Neural progenitor cell (in vitro differentiated cells): ENCODE results near the gene MMP2.

Source experiments
- EZH2 ChIP-seq: fragments of 200-600 bp; sonication (generic); IDR thresholded peaks from 2 replicates; pipeline ENCODE4 v1.6.1; 2017; ENCODE audit warnings: antibody characterized with exemption, mild to moderate bottlenecking, moderate library complexity
- TF ChIP-seq, protein P1 (sequence below): fragments of 200-600 bp; sonication (generic); IDR thresholded peaks from 2 replicates; pipeline ENCODE4 v1.5.1; 2017; ENCODE audit warnings: antibody characterized with exemption, mild to moderate bottlenecking

DNA sequence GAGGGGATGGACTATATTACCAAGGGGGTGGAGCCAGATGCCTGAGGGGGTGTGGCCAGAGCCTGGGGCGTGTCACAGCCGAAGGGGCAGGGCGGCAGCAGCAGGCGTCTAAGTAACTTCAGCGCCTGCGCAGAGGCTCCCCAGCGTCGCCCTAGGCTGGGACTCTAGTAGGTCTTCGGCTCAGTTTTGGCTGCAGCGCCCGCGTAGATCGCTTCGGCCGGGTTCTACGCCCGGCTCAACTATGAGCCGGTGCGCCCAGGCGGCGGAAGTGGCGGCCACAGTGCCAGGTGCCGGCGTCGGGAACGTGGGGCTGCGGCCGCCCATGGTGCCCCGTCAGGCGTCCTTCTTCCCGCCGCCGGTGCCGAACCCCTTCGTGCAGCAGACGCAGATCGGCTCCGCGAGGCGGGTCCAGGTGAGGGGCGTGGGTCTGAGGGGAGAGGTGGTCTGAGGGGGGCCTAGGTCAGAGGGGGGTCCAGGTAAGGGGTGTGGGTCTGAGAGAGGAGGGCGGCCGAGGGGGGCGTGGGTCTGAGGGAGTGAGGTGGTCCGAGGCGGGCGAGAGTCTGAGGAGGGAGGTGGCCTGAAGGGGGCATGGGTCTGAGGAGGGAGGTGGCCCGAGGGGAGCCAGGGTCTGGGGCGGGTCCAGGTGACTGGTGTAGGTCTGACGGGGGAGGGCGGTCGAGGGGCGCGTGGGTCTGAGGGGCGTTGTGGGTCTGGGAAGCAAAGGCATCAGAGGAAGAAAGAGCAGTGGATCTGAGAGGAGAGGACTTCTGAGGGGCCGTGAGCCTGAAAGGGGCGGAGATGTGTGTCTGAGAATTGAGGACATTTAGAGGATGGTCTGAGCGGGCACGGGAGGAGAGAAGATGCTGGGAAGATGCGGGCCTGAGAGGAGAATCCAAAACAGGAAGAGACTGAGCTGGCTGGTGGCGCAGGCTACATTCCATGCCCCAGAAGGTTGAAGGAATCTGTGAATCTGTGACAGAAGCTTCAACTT lies 30.2 kb downstream of the MMP2 start, which contains the start of gene LPCAT2:
- TF ChIP-seq, protein P1, sequence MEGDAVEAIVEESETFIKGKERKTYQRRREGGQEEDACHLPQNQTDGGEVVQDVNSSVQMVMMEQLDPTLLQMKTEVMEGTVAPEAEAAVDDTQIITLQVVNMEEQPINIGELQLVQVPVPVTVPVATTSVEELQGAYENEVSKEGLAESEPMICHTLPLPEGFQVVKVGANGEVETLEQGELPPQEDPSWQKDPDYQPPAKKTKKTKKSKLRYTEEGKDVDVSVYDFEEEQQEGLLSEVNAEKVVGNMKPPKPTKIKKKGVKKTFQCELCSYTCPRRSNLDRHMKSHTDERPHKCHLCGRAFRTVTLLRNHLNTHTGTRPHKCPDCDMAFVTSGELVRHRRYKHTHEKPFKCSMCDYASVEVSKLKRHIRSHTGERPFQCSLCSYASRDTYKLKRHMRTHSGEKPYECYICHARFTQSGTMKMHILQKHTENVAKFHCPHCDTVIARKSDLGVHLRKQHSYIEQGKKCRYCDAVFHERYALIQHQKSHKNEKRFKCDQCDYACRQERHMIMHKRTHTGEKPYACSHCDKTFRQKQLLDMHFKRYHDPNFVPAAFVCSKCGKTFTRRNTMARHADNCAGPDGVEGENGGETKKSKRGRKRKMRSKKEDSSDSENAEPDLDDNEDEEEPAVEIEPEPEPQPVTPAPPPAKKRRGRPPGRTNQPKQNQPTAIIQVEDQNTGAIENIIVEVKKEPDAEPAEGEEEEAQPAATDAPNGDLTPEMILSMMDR = no peak
- TF ChIP-seq EZH2 = peak; percentile 28
